NK-92 treated with Interleukin-12 subunit alpha and Interleukin-12 subunit beta, amount 100 ng/mL, for 24 hours (cell line): ENCODE measurements around the gene GPC5.
"Not testable (repeated sequence)": the region's sequence is repeated elsewhere in the genome, so short reads cannot be mapped to it uniquely, and the experiment has no call there.

Experiments used
- DNase-seq: peaks from one replicate; lab custom pipeline; 2025; lab: John Stamatoyannopoulos, UW

GPC5 gene

DNA sequence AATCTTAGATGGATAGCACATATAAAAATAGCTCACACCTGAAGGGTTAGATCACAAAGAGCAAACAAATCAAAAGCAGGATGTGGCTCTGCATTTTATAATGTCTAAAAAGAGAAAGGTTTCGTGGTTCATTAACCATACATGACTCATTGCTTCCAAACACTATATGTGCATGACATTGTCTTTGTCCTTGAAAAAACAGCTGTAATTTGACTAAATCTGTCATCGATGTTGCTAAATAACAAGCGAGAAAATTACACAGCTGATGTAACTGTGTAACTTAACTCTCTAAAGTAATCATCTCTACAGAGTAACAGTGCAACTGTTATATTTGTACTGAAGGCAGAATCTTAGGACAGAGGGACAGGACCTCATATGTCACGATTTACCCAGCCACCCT lies 1445.1 kb downstream of the GPC5 start:
- no peak for DNase-seq

DNA sequence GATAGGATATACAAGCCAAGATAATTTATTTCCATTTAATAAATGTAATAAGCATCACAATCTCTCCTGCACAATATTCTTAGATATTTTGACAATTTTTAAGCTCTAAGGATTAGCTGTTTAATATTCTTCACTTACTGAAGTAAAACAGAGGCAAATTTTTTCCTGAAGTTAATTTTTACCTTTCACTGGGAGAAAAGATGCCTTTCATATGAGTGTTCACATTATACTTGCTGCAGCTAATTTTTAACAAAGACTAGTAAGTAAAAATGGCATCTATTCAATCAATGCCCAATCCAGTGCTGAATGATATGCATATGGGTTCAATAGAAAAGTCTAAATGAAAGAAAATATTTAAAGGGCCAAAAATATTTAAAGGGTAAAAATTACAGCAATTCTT lies 1451.0 kb downstream of the GPC5 start:
- no peak for DNase-seq

DNA sequence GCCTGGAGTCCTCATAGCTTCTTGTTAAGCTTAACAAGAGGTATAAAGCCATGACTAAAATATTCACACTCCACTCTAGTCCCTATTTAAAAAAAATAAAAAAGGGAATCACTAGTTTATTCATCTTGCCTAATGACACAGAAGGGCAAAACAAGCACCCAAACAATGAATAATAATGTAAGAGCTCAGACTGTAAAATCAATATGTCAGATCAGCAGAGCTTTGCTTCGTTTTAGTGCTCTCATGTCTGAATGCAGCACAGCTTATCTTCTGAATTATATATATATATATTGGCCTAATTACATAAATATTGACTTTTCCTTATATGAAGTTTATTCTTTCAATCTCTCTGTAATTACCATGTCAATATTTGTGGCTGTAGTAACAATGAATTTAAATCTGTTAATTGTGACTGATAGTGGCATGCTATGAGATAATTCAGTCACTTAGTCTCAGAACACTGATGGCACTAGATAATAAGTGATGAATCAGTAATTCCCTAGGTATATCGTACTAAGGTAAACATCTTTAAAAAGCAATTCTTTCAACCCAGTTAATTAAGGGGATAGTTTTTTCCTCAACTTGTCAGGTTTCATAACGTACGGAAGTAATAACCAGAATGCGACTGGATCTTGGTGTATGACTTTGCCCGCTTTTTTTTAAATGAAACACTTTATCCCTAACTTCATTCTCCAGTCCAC lies 1466.3 kb downstream of the GPC5 start:
- no peak for DNase-seq

DNA sequence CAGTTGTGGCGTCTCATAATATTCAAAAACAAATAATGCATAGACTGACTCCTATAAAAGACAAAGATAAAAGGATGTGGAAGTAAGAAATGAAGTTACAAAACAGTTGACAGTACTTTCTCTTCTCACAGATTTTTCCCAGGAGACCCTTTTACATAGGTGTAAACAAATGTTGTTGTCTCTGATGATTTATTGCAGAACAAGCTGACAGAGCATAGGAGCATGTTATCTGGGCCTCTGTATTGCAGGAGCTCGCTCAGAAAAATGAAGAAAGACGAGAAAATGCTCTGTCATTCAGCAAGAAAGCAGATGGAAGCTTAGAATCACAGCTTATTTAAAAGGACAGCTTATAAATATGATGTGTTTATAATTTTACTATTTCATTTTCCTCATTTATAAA lies 1474.6 kb downstream of the GPC5 start:
- DNase-seq = no peak

DNA sequence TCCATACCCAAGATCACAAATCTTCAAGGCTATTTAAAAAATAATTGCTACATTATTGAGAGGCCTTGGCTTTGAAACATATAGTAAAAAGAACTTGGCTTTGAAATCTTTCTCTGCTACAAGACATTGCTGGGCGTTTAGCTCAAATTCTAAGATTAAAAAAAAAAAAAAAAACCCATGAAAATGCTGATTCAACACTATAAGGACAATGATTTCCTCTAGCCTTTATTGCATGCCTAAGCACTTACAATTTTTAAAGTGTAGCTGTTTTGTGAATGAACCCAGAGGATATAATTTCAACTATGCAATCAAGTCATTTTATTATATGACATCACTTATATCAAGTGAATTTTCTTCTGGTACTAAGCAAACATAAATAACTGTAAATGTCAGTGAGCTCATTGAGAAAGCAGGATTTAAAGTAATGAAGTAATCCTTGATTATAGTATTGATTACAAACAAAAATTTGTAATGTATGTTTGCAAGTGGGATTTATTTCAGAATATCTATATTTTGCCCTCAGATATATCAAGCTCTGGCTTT lies 1488.2 kb downstream of the GPC5 start:
- DNase-seq = no peak

GRCh38 chr13:92894447-92894846 lies 1496.0 kb downstream of the GPC5 start:
- DNase-seq = no peak

DNA sequence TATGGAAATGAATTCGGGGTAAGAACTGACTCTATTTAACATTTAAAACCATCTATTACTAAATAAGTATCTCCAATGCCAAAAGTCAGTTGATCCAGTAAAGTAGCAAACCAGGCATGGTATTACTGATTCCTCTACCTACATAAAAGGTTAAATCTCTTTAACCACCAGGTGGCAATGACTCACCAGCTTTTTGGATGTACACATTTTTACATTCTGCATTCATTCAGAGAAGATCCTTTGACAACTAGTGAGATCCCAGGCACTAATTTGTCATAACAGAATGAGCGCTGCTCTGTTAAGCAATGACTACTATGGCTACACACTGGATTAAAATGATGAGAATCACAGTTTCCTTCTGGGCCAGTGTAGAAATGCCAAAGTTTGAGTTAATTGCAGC lies 1498.4 kb downstream of the GPC5 start:
- no peak for DNase-seq

GRCh38 chr13:92898946-92899345 lies 1500.5 kb downstream of the GPC5 start:
- DNase-seq = not testable (repeated sequence)

GRCh38 chr13:92900446-92900845 lies 1502.0 kb downstream of the GPC5 start:
- DNase-seq = no peak

DNA sequence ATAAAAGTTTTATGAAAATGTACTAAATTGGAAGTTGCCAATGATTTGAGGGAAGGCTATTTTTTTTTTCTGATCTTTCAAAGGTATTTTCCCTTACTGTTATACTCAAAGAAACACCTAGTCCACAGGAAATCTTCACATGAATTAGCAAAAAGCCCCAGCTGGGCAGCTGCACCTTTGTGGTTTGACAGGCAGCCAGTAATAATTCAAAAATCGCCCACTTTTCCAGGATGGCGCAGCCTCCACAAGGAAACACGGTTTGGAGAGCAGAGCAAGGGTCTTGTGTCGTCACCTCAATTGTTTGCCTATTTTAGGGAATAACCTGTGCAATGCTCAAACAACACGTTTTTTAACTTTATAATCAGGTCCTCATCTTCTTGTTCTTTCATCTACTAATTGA lies 1503.3 kb downstream of the GPC5 start:
- no peak for DNase-seq

DNA sequence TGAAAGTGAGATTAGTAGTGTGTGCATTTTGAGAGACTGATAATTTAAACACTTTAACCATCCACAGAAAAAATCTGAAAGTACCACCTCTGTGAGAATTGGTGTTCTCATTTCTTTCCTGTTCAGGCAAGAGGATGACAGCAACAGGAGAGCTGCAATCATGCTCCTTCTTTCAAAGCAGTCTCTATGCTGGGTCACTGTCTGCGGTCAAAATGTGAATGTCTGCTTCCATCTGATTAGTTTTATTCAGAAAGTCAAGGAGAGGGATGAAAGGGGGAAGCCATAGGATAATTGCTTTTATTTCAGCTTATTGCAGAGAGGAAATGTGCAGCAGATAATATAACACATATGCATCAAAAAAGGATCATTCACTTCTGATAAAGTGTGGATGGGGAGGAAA lies 1514.2 kb downstream of the GPC5 start:
- DNase-seq = no peak

- no peak for DNase-seq
These were observed 1515.4 kb downstream of the GPC5 start for GRCh38 chr13:92913840-92914239.
